Astrocyte of the spinal cord (primary cell): ENCODE measurements around the gene ARMH1.
"Not testable (repeated sequence)": the region's sequence is repeated elsewhere in the genome, so short reads cannot be mapped to it uniquely, and the experiment has no call there.

Experiments used
- DNase-seq: peaks from one replicate; pipeline ENCODE4 v3.0.0; 2011; ENCODE audit warnings: low read depth, low spot score
- H3K4me3 ChIP-seq: 2 replicates; pipeline ENCODE4 v1.5.1; 2011; ENCODE audit warnings: low read depth, mild to moderate bottlenecking, low read length, moderate library complexity
- in situ Hi-C: cut with HindIII; loops from 2 replicates; pipeline ENCODE4 v1.10.0; 2017; ENCODE audit warnings: low sequenced_read_pairs
- TF ChIP-seq, protein P1 (sequence below): IDR thresholded peaks from 2 replicates; pipeline ENCODE4 v1.5.1; 2012; ENCODE audit warnings: low read depth, mild to moderate bottlenecking, low read length, inconsistent platforms

The ARMH1 gene

DNA sequence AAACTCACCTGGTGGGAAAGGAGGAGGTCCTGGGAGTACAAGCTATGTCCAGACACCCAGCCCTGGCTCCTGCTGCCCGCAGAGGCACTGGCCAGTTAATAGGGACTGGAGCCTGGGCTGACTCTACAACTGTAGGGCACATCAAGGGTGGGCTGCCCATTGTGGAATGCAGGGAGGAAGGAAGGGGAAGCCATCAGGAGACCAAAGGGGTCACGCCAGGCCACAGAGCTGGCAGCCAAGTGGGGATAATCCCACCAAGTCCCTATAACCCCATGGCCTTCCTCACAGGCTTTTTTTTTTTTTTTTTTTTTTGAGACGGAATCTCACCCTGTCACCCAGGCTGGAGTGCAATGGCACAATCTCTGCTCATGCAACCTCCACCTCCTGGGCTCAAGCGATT, 14.9 kb upstream of the ARMH1 start:
- no peak for DNase-seq
- in situ Hi-C loops, result no loop called here
- TF ChIP-seq, protein P1, sequence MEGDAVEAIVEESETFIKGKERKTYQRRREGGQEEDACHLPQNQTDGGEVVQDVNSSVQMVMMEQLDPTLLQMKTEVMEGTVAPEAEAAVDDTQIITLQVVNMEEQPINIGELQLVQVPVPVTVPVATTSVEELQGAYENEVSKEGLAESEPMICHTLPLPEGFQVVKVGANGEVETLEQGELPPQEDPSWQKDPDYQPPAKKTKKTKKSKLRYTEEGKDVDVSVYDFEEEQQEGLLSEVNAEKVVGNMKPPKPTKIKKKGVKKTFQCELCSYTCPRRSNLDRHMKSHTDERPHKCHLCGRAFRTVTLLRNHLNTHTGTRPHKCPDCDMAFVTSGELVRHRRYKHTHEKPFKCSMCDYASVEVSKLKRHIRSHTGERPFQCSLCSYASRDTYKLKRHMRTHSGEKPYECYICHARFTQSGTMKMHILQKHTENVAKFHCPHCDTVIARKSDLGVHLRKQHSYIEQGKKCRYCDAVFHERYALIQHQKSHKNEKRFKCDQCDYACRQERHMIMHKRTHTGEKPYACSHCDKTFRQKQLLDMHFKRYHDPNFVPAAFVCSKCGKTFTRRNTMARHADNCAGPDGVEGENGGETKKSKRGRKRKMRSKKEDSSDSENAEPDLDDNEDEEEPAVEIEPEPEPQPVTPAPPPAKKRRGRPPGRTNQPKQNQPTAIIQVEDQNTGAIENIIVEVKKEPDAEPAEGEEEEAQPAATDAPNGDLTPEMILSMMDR, result no peak
- no peak overlapping the region for H3K4me3 ChIP-seq

DNA sequence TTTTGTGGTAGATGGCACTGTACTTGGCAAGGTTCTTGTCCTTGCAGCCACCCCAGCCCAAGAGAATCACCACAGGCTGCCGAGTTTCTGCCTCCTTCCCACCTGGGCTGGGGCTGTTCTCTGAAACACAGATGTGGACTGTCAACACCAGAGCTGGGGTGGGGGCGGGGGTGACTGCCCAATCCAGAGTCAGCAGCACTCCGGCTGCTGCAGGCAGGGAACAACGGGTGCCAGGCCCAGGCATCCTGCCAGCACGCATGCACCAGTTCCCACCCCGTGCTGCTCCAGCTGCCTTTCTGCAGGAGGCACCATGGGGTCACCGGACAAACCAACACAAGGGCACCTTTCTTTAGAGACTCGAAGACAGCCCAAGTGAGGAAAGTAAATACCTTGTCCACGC, 14.3 kb upstream of the ARMH1 start:
- H3K4me3 ChIP-seq, result no peak overlapping the region
- TF ChIP-seq, protein P1, result no peak
- in situ Hi-C loops, result no loop called here
- DNase-seq, result peak; percentile 16

DNA sequence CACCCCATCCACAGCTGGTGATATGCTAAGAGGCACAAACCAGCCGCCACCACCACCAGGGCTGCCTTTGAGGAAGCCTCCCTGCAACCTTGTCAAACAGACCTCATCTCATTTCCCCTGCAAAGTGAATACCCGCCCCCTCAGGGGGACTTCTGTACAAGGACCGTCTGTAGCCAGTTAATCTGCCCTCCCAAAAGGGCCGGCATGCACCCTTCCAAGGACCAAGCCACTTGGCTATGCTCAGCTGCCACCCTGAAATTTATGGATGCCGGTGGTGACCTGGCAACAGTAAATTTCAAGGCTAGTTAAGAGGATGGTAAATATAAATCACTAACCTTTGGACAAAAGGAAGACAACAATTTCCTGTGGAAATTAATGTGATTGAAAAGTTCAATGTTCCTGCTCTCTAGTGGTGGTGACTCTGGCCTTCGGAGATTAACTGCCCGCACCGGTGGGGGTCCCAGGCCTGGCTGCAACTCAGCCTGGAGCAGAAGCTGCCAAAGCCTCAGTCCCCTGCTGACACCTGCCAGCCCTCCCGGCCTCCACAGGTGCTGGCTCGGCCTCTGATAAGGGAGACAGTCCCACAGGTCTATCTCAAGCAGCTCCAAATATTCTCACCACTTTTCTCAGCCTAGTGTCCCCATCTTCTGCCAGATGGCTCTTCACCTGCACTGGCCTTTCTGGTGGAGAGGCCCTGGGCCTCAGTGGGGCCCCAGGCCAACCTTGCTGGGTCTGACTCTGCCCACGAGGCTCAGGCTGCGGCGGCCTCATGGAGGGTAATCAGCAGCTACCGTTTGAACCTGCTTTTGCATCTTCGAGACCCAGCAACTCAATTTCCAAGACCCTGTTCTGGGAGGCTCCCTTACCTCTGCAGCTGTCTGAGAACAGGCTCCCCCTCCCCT, 12.5 kb upstream of the ARMH1 start:
- TF ChIP-seq, protein P1, result no peak
- DNase-seq, result no peak
- in situ Hi-C loops, result no loop called here
- no peak overlapping the region for H3K4me3 ChIP-seq

DNA sequence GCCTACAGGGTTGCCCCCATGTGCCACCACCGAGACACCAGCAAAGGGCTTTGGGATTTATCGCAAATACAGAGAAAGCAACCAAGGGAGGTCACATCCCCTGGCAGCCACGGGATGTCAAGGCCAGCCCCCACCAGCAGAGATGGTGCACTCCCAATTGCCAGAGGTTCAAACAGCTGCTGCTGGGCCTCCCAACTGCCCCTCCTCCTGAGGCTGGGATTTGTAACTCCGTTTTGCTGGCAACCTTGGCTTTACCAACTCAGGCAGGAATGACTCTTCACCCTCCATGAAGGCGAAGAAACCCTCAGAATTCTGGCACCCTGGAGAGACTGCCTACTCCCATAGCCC, 11.9 kb upstream of the ARMH1 start:
- in situ Hi-C loops, result no loop called here
- no peak overlapping the region for H3K4me3 ChIP-seq
- TF ChIP-seq, protein P1, result no peak
- no peak for DNase-seq

DNA sequence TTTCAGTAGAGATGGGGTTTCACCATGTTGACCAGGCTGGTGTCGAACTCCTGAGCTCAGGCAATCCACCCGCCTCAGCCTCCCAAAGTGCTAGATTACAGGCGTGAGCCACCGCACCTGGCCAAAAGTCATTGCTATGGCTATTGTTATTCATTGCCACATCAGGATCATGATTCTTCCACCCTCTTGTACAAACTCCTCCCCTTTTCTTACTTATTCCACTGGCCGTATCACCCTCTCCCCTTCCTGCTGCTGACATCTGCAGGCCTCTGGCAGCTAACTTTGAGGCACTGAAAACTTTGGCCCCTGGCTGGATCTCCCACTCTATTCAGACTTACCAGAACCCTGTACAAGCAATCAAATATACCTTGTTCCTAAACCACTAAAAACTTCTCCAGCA, 11.1 kb upstream of the ARMH1 start:
- in situ Hi-C loops, result no loop called here
- no peak overlapping the region for H3K4me3 ChIP-seq
- TF ChIP-seq, protein P1, result no peak
- no peak for DNase-seq

DNA sequence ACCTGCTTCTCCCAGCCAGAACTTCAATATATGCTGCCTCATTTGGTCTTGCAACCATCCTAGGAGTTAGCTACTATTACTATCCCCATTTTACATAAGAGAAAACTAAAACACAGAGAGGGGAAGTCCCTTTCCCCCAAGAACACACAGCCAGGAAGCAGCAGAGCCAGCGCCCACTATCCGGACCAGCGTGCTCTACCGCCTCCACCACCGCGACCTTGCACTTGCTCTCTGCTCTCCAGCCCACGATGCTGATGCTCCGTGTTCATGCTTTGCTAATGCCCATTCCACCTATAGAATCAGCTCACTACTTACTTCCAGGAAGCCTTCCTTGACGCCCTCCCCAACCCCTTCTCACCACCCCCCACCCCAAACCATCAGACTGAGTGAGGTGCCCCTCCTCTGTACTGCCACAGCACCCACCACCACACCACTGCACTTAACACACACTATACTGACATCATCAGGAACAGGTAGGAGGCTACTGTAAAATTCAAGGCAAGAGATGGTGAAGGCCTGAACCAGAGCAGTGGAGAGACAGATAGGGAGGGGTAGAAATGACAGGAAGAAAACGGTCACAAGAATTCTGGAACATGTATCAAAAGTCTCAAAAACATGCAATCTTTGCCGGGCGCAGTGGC, 9.7 kb upstream of the ARMH1 start:
- no peak overlapping the region for H3K4me3 ChIP-seq
- DNase-seq, result no peak
- in situ Hi-C loops, result no loop called here
- TF ChIP-seq, protein P1, result no peak

DNA sequence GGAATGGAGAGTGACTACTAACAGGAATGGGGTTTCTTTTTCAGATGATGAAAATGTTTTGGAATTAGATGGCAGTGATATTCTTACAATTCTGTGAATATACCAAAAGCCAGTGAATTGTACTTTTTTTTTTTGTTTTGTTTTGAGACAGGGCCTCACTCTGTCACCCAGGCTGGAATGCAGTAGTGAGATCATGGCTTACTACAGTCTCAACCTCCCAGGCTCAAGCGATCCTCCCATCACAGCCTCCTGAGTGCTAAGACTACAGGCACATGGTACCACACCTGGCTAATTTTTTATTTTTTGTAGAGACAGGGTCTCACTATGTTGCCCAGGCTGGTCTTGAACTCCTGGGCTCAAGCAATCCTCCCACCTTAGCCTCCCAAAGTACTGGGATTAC, 7.8 kb upstream of the ARMH1 start:
- H3K4me3 ChIP-seq, DNase-seq, in situ Hi-C loops: not testable (repeated sequence)
